Vagina (tissue), 2 donors: ENCODE results near the gene RBFOX1. TPM values are rescaled to one million over a fixed set of nuclear protein-coding genes. Genes with fewer than 3 reads are reported as not detected.

Experiments
- DNase-seq, 2 donors: peaks; one replicate each; pipeline ENCODE4 v3.0.0-alpha.2; 2017; ENCODE audit errors: extremely low spot score in 2 of 2
- H3K27ac ChIP-seq: fragments of 200-600 bp; sonication (generic); one replicate; pipeline ENCODE4 v1.5.1; 2019
- H3K27me3 ChIP-seq: fragments of 200-600 bp; sonication (generic); one replicate; pipeline ENCODE4 v1.5.1; 2019
- H3K36me3 ChIP-seq, 2 donors: fragments of 200-600 bp; sonication (generic); one replicate each; pipeline ENCODE4 v1.5.1; 2017 to 2019
- H3K4me1 ChIP-seq: fragments of 200-600 bp; sonication (generic); one replicate; pipeline ENCODE4 v1.5.1; 2019
- H3K4me3 ChIP-seq, 2 donors: fragments of 200-600 bp; sonication (generic); 1 replicate in 1 of 2; 2 replicates in 1 of 2; pipeline ENCODE4 v1.5.1; 2016 to 2019
- H3K9me3 ChIP-seq: fragments of 200-600 bp; sonication (generic); one replicate; pipeline ENCODE4 v1.5.1; 2019
- POLR2A ChIP-seq, 2 donors: fragments of 450-650 bp; IDR thresholded peaks; one replicate each; pipeline ENCODE4 v1.6.1; 2017; ENCODE audit warnings: antibody characterized with exemption in 2 of 2, mild to moderate bottlenecking in 2 of 2, moderate library complexity in 2 of 2
- POLR2AphosphoS5 ChIP-seq, 2 donors: sonication (generic); formaldehyde crosslinking; IDR thresholded peaks; one replicate each; pipeline ENCODE4 v1.9.0; 2017; ENCODE audit warnings: antibody characterized with exemption in 2 of 2, mild to moderate bottlenecking in 2 of 2, low read depth in 1 of 2; ENCODE audit not compliant: insufficient read depth in 1 of 2
- intact Hi-C: fragments of 100-400 bp; cut with DNase I; formaldehyde crosslinking; loops from one replicate; pipeline ENCODE4 v1.15.1; 2023
- total RNA-seq: library from RNA; depleted of rRNA; stranded (reverse); fragments of >200 nt; gene quantifications from one replicate; pipeline ENCODE4 v1.2.3, GENCODE V29; 2016
- TF ChIP-seq, protein P1 (sequence below), 3 experiments: fragments of 450-650 bp in 2 of 3; fragments of 200-600 bp in 1 of 3; sonication (generic) in 1 of 3; IDR thresholded peaks; one replicate each; pipeline ENCODE4 v1.5.1; 2017 to 2019; ENCODE audit warnings: antibody characterized with exemption in 3 of 3, mild to moderate bottlenecking in 2 of 3, moderate library complexity in 2 of 3

The RBFOX1 gene
- total RNA-seq, 1 donor from 2014 or later = 6.6 TPM

DNA sequence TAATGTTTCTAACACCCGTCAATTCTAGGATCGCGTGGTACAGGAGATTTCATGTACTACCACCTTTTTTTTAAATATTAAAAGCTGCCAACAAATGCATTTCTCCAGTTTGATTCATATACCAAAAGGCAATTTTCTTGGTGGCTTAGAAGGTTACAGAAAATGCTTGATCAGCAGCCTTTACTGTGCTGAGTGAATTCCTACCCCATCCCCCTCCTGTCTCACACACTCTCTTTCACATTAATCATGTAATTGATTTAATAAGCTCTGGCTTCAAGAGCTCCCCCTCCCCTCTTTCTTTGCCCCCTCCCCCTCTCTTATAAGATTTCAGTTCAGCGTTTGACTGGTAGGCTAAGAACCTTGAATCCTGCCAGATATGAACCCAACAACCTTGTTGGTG, 110.5 kb downstream of the RBFOX1 start:
- no peaks in the 10 kb centered on the region for H3K36me3 ChIP-seq
- TF ChIP-seq POLR2A (IDR thresholded peaks at IDR 0.05) = no peak
- TF ChIP-seq, protein P1, sequence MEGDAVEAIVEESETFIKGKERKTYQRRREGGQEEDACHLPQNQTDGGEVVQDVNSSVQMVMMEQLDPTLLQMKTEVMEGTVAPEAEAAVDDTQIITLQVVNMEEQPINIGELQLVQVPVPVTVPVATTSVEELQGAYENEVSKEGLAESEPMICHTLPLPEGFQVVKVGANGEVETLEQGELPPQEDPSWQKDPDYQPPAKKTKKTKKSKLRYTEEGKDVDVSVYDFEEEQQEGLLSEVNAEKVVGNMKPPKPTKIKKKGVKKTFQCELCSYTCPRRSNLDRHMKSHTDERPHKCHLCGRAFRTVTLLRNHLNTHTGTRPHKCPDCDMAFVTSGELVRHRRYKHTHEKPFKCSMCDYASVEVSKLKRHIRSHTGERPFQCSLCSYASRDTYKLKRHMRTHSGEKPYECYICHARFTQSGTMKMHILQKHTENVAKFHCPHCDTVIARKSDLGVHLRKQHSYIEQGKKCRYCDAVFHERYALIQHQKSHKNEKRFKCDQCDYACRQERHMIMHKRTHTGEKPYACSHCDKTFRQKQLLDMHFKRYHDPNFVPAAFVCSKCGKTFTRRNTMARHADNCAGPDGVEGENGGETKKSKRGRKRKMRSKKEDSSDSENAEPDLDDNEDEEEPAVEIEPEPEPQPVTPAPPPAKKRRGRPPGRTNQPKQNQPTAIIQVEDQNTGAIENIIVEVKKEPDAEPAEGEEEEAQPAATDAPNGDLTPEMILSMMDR (IDR thresholded peaks at IDR 0.05) = no peak
- no peak for TF ChIP-seq POLR2AphosphoS5 (IDR thresholded peaks at IDR 0.05; ENCODE audit: insufficient read depth in 1 of 2, low read depth in 1 of 2)
- H3K27ac ChIP-seq = no peak overlapping the region
- H3K4me1 ChIP-seq = no peaks in the 10 kb centered on the region
- H3K9me3 ChIP-seq = no peaks in the 10 kb centered on the region
- DNase-seq = no peak
- H3K4me3 ChIP-seq = no peak overlapping the region
- intact Hi-C loops = no loop called here
- no peaks in the 10 kb centered on the region for H3K27me3 ChIP-seq

DNA sequence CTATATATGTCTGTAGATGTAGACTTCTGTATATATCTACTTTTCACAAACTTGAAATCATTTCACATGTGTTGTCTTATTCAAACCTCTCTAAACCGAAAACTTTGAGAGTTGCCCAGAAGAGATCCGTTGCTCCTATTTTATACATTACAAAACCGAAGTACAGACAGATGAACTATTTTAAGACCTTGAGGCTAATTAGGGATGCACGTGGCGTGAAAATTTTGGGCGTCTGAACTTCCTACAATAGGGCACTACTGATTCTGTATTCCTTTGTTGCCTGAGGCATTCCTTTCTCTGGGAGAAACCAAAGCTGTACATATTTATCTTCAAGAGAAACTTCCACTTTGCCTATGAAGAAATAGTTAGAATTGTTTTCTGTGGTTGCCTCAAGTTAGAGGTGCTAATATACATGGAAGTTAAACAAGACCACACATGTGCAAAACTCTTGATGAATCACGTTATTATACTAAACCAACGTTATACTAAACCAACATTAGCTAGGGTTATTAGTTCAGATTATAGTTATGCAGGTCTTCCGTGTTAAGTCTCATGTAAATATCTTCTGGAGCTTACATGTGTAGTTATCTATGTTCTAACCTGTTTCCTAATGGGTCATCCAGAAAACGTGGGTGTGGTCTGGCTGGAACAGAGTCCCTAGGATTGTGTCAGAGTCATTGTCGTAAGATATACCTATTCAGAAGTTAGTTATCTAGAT, 111.2 kb downstream of the RBFOX1 start:
- H3K9me3 ChIP-seq = no peaks in the 10 kb centered on the region
- H3K4me3 ChIP-seq = no peak overlapping the region
- no peaks in the 10 kb centered on the region for H3K27me3 ChIP-seq
- no peaks in the 10 kb centered on the region for H3K36me3 ChIP-seq
- no peaks in the 10 kb centered on the region for H3K4me1 ChIP-seq
- no peak for DNase-seq
- no peak for TF ChIP-seq POLR2A (IDR thresholded peaks at IDR 0.05)
- no peak for TF ChIP-seq POLR2AphosphoS5 (IDR thresholded peaks at IDR 0.05; ENCODE audit: insufficient read depth in 1 of 2, low read depth in 1 of 2)
- TF ChIP-seq, protein P1 (IDR thresholded peaks at IDR 0.05) = no peak
- intact Hi-C loops = no loop called here
- no peak overlapping the region for H3K27ac ChIP-seq

DNA sequence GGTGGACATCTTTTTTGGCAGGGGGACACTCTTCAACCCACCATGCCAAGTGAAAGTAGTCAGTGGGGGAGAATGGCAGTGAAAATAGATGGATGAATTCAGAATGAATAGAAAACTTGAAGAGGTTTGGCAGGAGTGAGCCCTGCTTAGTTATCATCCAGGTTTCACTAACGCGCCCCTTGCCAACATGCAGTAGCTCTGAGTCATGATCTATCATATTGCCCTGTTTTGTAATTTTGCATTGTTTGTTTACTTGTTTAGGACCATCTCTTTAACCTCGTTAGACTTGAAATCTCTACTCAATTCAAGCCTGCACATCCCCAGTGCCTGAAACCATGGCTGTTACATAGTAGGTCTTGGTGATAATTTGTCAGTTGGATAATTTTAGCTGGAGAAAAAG, 116.7 kb downstream of the RBFOX1 start:
- intact Hi-C loops = no loop called here
- TF ChIP-seq, protein P1 (IDR thresholded peaks at IDR 0.05) = no peak
- TF ChIP-seq POLR2AphosphoS5 (IDR thresholded peaks at IDR 0.05; ENCODE audit: insufficient read depth in 1 of 2, low read depth in 1 of 2) (no peak), POLR2A (IDR thresholded peaks at IDR 0.05) (no peak)
- H3K4me3 ChIP-seq = no peak overlapping the region

DNA sequence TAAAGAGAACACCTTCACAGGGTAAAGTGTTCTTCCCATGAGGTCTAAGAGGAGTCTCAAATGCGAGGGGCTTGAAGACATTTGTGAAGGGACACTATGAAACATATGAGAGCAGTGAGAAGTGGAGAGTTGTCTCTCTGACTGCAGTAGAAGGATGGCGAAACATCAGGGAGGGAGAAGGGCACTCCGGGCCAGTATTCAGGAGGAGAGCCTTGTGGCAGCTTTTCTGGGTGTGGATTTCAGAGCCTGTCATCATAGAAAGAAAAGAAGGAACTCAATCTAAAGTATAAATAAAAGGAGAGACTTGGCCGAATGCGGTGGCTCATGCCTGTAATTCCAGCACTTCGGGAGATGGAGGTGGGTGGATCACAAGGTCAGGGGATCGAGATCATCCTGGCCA, 117.2 kb downstream of the RBFOX1 start:
- H3K4me1 ChIP-seq = no peaks in the 10 kb centered on the region
- no peaks in the 10 kb centered on the region for H3K27me3 ChIP-seq
- intact Hi-C loops = no loop called here
- no peaks in the 10 kb centered on the region for H3K36me3 ChIP-seq
- H3K9me3 ChIP-seq = no peaks in the 10 kb centered on the region
- no peak for DNase-seq
- TF ChIP-seq POLR2AphosphoS5 (IDR thresholded peaks at IDR 0.05; ENCODE audit: insufficient read depth in 1 of 2, low read depth in 1 of 2) (no peak), POLR2A (IDR thresholded peaks at IDR 0.05) (no peak)
- TF ChIP-seq, protein P1 (IDR thresholded peaks at IDR 0.05) = no peak
- no peak overlapping the region for H3K4me3 ChIP-seq
- no peak overlapping the region for H3K27ac ChIP-seq

More for the DNA sequence above, 116.7 kb downstream of the RBFOX1 start:
- no peaks in the 10 kb centered on the region for H3K9me3 ChIP-seq
- no peaks in the 10 kb centered on the region for H3K36me3 ChIP-seq
- no peaks in the 10 kb centered on the region for H3K27me3 ChIP-seq
- no peaks in the 10 kb centered on the region for H3K4me1 ChIP-seq
- no peak overlapping the region for H3K27ac ChIP-seq
- no peak for DNase-seq

DNA sequence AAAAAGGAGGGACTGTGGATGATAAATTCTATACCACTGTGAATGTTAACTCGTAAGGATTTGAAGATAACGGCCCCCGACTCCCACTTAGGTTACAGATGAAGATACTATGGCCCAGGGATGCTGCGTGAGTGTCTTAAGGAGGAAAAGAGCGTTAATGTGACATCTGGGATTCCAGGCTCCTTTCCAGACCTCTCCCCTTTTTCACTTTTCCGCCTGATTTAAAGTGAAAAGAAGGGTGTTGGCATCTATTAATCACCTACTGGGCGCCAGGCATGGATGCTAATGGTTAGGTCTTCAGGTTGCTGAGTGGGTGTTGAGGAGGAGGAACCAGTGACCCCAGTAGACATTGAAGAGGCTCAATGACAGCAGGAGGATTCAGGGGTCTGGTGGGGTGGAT, 117.8 kb downstream of the RBFOX1 start:
- Histone ChIP-seq H3K27me3 (no peaks in the 10 kb centered on the region), H3K4me1 (no peaks in the 10 kb centered on the region), H3K27ac (no peak overlapping the region), H3K36me3 (no peaks in the 10 kb centered on the region), H3K4me3 (no peak overlapping the region), H3K9me3 (no peaks in the 10 kb centered on the region)
- intact Hi-C loops = no loop called here
- TF ChIP-seq POLR2AphosphoS5 (IDR thresholded peaks at IDR 0.05; ENCODE audit: insufficient read depth in 1 of 2, low read depth in 1 of 2) (no peak), POLR2A (IDR thresholded peaks at IDR 0.05) (no peak)
- TF ChIP-seq, protein P1 (IDR thresholded peaks at IDR 0.05) = no peak
- DNase-seq = no peak
